GM19467 (cell line): Measurements from ENCODE around the gene MATR3.

Experiments used
- ATAC-seq: cut with Tn5 transposase; IDR thresholded peaks from one replicate; pipeline ENCODE4 v1.9.1; 2021; ENCODE audit warnings: mild to moderate bottlenecking, moderate library complexity; ENCODE audit not compliant: unreplicated experiment

Gene MATR3

GRCh38 chr5:139272471-139273321 lies 20.8 kb upstream of the MATR3 start:
- no peak for ATAC-seq

GRCh38 chr5:139273322-139273571 lies 20.3 kb upstream of the MATR3 start:
- no peak for ATAC-seq

- peak; percentile 80 for ATAC-seq
These were observed 19.8 kb upstream of the MATR3 start for GRCh38 chr5:139273572-139274289.

GRCh38 chr5:139275536-139275935 lies 18.0 kb upstream of the MATR3 start:
- no peak for ATAC-seq

GRCh38 chr5:139275956-139276355 lies 17.6 kb upstream of the MATR3 start:
- ATAC-seq, result no peak

GRCh38 chr5:139276426-139276825 lies 17.1 kb upstream of the MATR3 start:
- no peak for ATAC-seq

GRCh38 chr5:139277171-139277570 lies 16.4 kb upstream of the MATR3 start:
- no peak for ATAC-seq

GRCh38 chr5:139278540-139279274 lies 14.8 kb upstream of the MATR3 start:
- ATAC-seq, result no peak

- no peak for ATAC-seq
These were observed 11.4 kb upstream of the MATR3 start for GRCh38 chr5:139282197-139282557.

GRCh38 chr5:139283252-139284166 lies 10.0 kb upstream of the MATR3 start:
- no peak for ATAC-seq

- ATAC-seq, result no peak
These were observed 9.2 kb upstream of the MATR3 start for GRCh38 chr5:139284295-139284694.

- no peak for ATAC-seq
These were observed 7.7 kb upstream of the MATR3 start for GRCh38 chr5:139285651-139286392.

GRCh38 chr5:139287890-139288635 lies 5.5 kb upstream of the MATR3 start:
- ATAC-seq, result no peak

- ATAC-seq, result no peak
These were observed 2.5 kb upstream of the MATR3 start for GRCh38 chr5:139291051-139291450.

- ATAC-seq, result no peak
These were observed 386 bp upstream of the MATR3 start for GRCh38 chr5:139293202-139293506.

GRCh38 chr5:139294374-139295165 lies 1.0 kb downstream of the MATR3 start:
- peak; percentile 32 for ATAC-seq

- no peak for ATAC-seq
These were observed 2.0 kb downstream of the MATR3 start for GRCh38 chr5:139295346-139296057.

GRCh38 chr5:139296198-139296597 lies 2.7 kb downstream of the MATR3 start:
- ATAC-seq, result no peak
